Stimulated activated CD8-positive, alpha-beta memory T cell treated with anti-CD3 and anti-CD28 coated beads, Interleukin-7, amount 100 ng/mL, for 48 hours (primary cell): ENCODE results near the gene ASTN1.

Experiments used
- DNase-seq, 2 donors: peaks; one replicate each; pipeline ENCODE4 v3.0.0-alpha.2; 2020; ENCODE audit warnings: low read depth in 1 of 2; ENCODE audit errors: extremely low read depth in 1 of 2

Gene ASTN1

DNA sequence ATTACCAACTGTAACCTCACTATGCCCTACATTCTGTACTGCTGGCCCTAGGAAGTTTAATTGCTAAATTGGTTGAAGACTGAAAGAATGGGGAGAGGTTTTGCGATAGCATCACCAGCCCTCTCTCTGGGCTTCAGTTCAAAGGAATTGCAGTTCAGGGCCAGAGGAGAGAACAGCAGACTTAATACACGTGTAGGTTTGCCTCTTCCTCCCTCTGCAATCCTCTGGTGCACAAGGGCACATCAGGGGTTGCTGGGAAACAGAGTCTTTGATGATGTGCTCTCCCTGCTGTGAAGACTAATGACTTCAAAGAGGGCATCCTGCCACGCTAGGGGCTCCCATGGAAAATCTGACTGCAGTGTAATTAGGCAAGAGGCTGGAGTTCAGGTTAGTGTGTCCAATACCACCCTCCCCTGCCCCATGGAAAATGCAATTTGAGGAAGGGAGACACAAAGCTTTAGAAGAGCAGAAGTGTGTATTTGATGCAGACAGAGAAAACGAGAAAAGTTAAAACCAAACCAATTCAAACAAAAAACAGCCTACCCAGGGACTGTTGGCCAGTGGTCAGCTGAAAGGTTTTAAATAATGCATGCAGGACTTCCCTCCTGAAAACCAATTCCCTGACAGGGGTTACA lies 167.9 kb downstream of the ASTN1 start:
- DNase-seq = no peak

GRCh38 chr1:176994931-176995596 lies 169.4 kb downstream of the ASTN1 start:
- DNase-seq = no peak

DNA sequence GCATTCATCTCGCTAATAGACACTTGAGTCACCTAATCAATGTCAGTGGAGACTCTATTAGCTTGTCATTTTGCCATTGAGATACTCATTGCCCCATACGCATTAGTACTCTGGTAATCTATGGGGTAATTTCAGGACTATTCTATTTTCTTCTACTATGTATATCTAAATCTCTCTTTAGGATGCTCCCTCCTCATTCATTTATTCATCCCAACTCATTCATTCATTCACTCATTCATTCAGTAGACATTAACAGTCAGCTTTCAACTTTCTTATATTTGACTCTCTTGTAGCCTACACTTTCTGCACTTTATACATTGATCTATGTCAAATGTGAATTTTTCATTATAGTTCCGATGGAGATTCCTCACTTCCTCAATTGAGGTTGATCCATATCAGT lies 170.9 kb downstream of the ASTN1 start:
- DNase-seq = no peak

DNA sequence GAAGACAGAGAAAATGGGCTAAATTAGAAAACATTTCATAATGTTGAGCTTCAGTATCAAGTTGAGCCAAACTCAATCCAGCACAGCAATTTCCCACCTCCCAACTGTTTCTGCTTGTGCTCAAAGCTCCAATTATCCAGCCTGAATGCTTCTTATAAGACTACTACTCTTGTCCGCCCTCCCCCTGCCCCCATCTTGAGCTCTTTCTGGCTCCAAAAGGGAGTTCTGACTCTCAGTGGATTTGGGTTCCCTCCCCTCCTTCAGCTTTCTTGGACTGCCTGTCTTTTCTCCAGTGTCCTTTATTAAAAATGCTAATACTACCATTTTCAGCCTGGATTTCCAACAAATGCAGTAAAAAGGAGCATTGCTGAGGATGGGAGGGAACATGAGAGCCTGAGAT lies 174.8 kb downstream of the ASTN1 start:
- no peak for DNase-seq

DNA sequence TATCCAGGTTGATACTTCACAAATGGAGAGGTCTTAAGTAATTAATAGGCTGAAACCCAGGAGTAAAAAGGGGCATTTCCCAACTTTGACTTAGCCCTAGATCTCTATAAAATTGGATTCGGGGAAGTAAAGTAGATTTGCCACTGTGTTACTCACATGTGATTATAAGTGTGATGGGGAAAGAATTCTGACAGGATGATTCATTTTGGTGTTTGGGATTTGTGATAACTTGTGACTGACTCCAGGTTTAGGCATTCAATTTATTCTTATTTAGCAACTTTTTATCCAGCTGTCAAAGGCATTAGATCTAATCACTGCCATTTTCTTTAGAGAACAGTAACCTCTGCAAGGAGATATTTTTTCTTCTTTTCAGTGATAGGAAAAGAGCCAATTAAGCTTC lies 175.5 kb downstream of the ASTN1 start:
- DNase-seq = no peak

DNA sequence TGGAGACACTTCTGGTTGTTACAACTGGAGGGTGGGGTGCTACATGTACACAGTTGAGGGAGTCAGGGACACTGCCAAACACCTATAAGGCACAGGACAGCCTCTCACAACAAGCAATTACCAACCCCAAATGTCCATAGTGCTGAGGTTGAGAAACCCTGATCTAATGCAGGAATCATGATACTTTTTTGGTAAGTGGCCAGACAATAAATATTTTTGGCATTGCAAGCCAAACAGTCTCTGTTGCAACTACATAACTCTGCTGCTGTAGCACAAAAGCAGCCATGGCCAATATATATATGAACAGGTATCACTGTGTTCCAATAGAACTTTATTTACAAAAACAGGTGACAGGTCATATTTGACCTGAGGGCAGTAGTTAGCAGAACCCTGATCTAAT lies 177.5 kb downstream of the ASTN1 start:
- no peak for DNase-seq

GRCh38 chr1:176983731-176984130 lies 180.8 kb downstream of the ASTN1 start:
- no peak for DNase-seq

GRCh38 chr1:176976771-176977170 lies 187.7 kb downstream of the ASTN1 start:
- DNase-seq = no peak

DNA sequence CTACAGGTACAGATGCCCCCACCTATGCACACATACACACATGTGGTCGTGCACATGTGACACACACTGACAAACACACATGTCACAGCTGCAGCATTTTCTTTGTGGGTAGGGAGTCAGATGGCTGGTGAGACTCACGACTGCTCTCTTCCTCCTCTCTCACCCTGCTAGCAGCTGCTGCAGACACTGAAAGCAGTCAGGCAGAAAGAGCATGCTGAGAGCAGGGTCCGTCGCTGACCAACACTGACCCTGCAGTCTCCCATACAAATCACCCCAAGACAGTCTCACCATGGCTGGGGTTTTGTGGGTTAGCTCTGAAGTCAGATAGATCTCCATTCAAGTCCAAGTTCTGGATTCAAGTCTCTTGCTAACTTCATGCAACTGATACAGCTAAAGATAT lies 188.3 kb downstream of the ASTN1 start:
- DNase-seq = no peak

DNA sequence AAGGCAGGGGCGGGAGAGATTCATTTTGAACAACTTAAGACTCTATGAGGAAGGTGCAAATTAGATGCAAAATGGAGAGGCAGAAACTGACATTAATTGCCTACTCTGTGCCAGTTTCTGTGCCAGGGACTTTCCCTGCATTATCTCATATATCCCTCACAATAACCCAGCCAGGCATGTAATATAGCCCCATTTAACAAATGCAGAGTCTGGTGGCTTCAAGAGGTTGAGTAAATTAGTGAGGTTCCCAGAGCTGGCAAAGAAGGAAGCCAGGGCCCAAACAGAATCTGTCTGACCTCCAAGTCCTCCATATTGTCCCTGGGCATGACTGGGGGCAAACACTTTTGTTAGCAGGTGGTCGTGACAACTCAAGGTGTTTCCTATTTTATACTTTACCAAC lies 199.8 kb downstream of the ASTN1 start:
- no peak for DNase-seq

DNA sequence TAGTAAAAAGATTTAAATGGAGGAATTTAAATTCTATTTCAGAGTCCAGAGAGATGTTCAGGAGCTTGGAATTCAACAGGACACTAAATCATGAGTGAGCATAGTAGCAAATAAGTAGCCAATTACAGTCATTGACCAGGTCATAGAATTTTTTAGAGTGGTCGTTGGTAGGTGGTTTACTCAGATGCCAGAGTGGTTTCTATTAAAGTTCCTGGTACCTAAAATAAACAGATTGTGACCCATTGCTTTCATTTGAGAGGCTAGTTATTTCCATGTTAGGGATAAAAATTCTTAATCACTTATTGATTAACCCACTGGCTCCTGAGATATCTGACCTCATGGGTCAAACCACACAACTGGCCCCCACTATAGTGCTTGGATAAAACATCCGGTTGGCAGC lies 201.3 kb downstream of the ASTN1 start:
- no peak for DNase-seq

GRCh38 chr1:176961678-176962077 lies 202.8 kb downstream of the ASTN1 start:
- no peak for DNase-seq

DNA sequence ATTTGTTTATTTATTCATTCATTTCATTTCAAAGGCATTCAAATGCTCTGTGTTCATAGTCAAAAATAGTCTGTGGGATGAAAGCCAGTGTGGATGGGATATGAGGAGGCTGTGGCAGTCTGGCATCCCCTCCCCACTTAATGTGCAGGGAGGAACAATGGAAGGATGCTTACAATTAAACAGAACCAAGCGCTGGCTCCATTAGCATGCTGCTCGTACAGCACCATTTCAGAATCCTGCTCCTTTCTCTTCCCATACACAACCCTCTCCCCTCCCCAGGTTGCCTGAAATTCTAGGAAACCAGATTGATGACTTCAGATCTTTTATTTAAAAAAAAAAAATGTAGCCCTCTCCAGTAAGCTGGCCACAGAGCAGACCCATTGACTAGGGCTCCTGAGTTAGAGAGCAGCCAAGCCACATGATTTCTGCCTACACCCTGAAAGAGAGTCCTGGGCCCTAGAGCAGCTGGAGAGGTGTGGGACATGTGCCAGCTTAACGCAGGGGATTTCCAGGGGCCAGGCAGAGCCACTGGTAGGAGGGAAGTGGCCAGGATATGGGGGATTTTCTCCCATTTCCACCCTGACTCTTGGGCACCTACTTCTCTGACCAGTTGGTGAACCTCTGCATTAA lies 205.2 kb downstream of the ASTN1 start:
- no peak for DNase-seq

DNA sequence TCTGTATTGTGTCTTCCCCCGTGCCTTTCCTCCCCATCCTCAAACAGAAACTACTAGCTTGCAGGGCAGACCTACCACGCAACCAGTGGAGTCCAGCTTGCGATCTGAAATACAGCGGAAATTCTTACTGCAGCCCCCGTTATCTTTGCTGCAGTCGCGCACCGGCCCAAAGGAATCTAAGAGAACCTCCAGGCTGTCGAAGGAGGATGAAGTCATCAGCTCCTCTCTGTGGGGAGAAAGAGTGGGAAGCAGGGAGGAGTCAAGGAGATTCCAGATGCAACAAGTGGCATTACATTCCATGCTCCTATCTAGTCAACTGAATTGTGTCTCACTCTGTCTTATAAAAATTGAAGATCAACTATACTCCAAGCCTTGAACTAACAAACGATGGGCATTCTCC lies 206.9 kb downstream of the ASTN1 start:
- DNase-seq = no peak

GRCh38 chr1:176954242-176954641 lies 210.3 kb downstream of the ASTN1 start:
- no peak for DNase-seq

- DNase-seq = no peak
Measured at GRCh38 chr1:176950736-176951324, 213.7 kb downstream of the ASTN1 start.

DNA sequence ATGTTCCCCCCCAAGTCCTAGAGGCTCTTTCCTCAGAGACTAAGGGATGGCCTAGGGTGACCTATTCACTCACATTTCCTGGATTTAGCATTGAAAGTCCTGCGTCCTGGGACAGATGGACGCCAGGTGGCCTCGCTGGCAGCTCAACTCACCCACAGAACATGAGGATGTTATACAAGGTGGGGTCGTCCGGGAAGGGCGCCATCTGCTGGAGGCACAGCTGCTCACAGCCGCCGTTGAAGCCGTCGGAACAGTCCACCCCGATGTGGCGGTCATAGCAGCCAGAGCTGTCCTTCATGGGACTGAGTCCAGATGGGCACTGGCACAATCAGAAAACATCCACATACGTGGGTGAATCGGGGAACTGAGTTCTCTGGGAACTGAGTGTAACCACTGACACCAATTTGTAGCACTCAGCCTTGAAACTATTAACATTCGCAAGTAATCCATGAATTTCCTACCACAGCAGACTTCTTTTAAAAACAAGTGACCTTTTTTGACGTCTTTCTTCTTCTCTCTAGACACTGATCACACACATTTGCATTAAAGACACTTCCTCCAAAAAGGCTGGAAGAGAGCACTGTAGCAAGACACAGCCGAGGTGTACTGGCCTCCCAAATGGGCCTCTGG lies 215.4 kb downstream of the ASTN1 start:
- DNase-seq = no peak

DNA sequence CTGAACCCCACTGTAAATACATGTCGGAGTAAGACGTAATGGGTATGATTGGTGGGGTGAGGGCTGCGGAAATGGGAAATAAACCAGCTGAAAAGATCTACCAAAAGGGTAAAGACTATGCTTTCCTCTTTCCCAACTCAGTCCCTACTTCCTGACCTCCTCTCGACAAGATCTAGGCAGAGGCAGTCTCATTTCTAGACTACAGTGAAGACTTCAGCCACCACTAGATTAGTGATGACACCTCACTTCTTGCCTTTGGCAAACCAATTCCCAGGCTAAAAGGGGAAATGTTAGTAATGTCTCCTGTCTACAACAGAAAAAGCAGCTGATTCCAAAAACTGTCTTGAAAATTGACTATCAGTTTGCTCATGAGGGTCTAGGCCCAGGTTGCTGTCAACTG lies 219.9 kb downstream of the ASTN1 start:
- DNase-seq = no peak

DNA sequence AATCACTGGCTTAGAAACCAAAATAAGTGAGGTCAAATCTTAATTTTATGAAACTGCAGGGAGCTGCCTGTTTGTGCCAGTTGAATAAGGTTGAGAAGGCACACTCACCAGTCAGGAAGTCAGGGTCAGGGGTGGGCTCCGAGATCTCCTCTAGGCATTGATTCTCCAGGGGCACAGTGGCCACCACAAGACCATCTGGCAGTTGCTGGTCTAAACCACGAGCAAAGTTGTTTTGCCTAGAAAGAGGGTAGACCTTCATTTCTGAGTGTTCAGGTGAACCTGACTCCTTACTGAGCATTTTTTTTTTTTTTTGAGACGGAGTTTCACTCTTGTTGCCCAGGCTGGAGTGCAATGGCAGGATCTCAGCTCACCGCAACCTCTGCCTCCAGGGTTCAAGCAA lies 220.7 kb downstream of the ASTN1 start:
- DNase-seq = no peak

DNA sequence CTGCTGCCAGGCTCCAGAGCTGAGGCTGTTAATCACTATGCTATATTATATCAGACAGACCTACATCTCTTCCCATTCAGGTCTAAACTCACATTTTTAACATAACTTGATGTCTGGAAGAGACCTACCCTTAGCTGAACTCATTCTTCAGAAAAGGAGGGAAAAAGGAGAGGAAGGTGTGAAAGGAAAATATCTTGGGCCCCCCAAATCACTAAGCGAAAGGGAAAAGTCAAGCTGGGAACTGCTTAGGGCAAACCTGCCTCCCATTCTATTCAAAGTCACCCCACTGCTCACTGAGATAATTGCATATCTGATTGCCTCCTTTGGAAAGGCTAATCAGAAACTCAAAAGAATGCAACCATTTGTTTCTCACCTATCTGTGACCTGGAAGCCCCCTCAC lies 222.2 kb downstream of the ASTN1 start:
- no peak for DNase-seq

GRCh38 chr1:176939993-176940392 lies 224.5 kb downstream of the ASTN1 start:
- no peak for DNase-seq

DNA sequence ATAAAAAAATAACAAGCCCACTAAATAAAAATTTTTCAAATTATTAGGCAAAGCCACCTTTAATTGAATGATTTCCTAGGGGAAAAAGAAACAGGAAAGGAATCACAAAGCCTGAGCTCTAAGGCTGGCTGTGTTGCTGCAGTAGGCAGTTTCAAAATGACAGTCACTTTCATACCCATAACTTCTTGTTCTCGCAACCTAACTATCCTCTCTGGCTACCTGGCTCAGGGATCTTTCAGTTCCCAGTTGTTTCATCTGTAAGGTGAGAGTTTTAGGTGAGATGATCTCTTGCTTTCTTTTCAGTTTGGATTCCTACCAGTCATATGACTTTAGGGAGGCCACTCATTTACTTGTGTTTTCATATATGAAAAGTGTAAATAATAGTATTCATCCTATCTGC lies 226.1 kb downstream of the ASTN1 start:
- DNase-seq = no peak
